HK-2 (cell line): ENCODE results near the gene BDP1.
"Not testable (repeated sequence)": the region's sequence is repeated elsewhere in the genome, so short reads cannot be mapped to it uniquely, and the experiment has no call there.

Experiments
- DNase-seq: peaks from one replicate; pipeline ENCODE4 v3.0.0-alpha.2; 2018; ENCODE audit not compliant: unreplicated experiment

Gene BDP1

DNA sequence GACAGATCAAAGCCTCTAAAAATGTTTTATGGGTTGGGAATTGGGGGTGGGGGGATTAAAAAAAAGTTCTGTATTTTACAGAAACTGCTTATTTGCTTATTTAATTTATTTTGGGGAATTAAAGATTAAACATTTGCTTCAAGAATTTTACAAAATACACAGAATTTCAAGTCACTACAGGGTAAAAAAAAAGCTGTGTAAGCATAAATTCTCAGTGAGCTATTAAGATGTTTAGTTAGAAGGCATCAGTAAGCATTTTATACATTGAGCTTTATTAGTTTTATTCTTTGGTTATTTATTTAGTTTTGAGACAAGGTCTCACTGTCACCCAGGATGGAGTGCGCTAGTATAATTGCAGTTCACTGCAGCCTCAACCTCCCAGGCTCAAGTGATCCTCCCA, 5.2 kb downstream of the BDP1 start:
- DNase-seq, result no peak

DNA sequence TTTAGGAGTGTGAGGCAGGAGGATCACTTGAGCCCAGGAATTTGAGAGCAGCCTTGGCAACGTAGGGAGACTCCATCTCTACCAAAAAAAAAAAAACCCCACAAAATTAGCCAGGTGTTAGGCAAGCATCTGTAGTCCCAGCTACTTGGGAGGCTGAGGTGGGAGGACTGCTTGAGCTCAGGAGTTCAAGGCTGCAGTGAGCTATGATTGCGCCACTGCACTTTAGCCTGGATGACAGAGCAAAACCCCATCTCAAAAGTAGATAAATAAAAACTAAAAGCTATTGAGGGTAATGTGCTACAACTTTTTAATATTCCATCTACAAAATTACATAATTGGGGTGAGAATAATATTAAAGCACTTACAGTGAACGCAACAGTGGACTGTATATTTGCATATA, 5.9 kb downstream of the BDP1 start:
- DNase-seq, result no peak

DNA sequence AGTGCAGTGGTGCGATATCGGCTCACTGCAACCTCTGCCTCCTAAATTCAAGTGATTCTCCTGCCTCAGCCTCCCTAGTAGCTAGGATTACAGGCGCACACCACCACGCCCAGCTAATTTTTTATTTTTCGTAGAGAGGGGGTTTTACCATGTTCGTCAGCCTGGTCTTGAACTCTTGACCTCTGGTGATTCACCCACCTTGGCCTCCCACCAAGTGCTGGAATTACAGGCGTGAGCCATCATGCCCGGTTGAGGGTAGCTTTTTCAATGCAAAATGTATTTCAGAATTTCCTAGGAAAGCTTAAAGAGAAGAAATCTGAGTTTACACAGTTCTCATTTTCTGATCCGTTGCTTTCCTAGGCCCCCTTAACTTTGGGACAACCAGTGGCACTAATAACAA, 15.7 kb downstream of the BDP1 start:
- no peak for DNase-seq

- no peak for DNase-seq
Observed at GRCh38 chr5:71475788-71476384, 20.4 kb downstream of the BDP1 start.

- DNase-seq, result no peak
Observed at GRCh38 chr5:71481441-71481840, 26.0 kb downstream of the BDP1 start.

DNA sequence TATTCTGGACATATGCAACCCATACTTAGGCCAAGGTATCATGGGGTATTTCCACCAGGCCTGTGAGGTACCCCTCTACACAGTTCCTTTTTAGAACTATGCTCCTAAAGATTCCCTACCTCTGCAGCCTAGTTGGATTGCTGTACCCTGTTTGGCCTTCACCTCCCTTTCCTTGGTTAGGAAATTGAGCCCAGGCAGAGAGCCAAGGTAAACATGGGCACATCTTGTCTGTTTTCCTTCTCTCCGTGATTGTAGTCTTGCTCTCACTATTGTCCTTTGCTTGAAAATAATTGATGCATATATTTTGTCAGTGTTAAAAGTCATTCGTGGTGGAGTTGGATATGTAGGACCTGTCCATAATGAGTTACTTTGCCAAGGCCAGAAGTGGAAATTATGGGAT, 26.7 kb downstream of the BDP1 start:
- no peak for DNase-seq

- DNase-seq, result no peak
Observed at GRCh38 chr5:71483355-71483754, 27.9 kb downstream of the BDP1 start.

- no peak for DNase-seq
Observed at GRCh38 chr5:71492817-71493615, 37.6 kb downstream of the BDP1 start.

GRCh38 chr5:71494202-71494601, 38.8 kb downstream of the BDP1 start:
- DNase-seq, result not testable (repeated sequence)

- not testable (repeated sequence) for DNase-seq
Observed at GRCh38 chr5:71498756-71499155, 43.3 kb downstream of the BDP1 start.

DNA sequence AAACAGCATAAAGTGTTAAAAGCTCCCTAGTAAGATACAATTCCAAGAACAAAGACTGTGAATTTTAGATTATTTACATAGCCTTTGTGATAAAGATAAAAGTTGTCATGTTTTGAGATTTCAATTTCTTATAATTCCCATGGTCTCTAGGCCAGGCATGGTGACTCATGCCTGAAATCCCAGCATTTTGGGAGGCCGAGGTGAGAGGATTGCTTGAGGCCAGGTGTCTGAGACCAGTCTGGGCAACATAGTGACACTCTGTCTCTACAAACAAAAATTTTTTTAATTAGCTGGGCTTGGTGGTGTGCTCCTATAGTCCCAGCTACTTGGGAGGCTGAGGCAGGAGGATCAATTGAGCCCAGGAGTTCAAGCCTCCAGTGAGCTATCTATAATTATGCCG, 48.1 kb downstream of the BDP1 start:
- DNase-seq, result no peak

DNA sequence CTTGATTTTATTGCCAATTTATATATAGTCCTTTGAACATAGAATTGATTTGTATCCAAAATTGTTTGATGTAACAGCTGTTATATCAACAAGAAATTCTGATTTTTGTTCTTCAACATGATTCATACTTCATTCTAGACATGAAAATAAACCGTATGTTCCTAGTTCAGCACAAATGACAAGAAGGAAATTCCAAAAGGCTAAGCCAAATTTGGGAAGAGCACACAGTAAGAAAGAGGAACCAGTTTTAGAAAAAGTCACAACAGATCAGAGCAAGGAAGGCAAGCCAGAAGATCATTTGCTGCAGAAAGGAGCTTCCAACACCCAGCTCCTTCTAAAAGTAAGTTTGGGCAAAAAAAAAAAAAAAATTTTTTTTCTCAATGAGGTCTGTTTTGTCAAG, 66.7 kb downstream of the BDP1 start:
- no peak for DNase-seq

GRCh38 chr5:71525611-71526010, 70.2 kb downstream of the BDP1 start:
- not testable (repeated sequence) for DNase-seq

DNA sequence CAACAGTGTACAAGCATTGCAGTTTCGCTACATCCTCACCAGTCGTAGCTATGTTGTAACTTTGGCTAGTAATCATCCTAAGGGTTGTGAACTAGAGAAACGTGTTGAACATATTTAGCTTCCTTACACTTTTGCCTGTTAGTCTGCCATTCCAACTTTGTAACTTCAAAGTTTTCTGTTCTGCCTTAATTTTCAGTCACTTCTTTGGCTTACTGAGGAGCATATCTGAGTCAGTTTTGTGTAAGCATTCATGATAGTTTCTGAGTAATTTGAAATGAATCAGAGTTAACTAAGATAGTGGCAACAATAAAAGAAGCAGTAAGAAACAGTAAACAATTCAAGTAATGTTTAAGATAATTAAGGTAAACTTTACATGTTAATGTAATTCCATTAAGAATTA, 72.8 kb downstream of the BDP1 start:
- DNase-seq, result no peak

- no peak for DNase-seq
Observed at GRCh38 chr5:71529682-71530081, 74.2 kb downstream of the BDP1 start.

GRCh38 chr5:71533142-71533541, 77.7 kb downstream of the BDP1 start:
- no peak for DNase-seq

- no peak for DNase-seq
Observed at GRCh38 chr5:71533615-71534014, 78.2 kb downstream of the BDP1 start.

DNA sequence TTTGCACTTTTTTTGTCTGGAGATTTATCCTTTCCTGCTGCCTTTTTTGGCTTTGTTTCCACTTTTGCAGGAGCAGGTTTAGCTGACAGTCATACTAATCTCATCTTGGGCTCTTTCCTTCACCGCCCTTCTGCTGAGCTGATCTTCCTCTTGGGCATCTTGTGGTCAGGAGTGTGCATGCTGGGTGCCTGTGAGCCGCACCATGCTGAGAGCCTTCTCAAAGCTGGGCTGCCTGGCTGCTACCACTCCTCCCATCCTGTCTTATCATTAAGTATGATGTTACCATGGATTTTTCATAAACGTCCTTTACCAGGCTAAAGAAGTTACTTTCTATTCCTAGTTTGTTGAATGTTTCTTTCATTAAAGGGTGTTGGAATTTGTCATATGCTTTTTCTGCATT, 82.2 kb downstream of the BDP1 start:
- no peak for DNase-seq

DNA sequence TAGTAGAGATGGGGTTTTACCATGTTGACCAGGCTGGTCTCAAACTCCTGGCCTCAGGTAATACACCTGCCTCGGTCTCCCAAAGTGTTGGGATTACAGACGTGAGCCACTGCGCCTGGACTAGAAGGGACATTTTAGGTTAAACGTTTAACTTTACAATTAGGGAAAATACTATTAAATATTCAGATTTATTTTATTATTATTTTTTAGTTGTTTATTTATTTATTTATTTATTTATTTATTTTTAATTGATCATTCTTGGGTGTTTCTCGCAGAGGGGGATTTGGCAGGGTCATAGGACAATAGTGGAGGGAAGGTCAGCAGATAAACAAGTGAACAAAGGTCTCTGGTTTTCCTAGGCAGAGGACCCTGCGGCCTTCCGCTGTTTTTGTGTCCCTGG, 95.4 kb downstream of the BDP1 start:
- not testable (repeated sequence) for DNase-seq

- not testable (repeated sequence) for DNase-seq
Observed at GRCh38 chr5:71551582-71551981, 96.1 kb downstream of the BDP1 start.

- DNase-seq, result not testable (repeated sequence)
Observed at GRCh38 chr5:71552026-71552749, 96.7 kb downstream of the BDP1 start.

GRCh38 chr5:71563161-71563560, 107.7 kb downstream of the BDP1 start:
- DNase-seq, result no peak

DNA sequence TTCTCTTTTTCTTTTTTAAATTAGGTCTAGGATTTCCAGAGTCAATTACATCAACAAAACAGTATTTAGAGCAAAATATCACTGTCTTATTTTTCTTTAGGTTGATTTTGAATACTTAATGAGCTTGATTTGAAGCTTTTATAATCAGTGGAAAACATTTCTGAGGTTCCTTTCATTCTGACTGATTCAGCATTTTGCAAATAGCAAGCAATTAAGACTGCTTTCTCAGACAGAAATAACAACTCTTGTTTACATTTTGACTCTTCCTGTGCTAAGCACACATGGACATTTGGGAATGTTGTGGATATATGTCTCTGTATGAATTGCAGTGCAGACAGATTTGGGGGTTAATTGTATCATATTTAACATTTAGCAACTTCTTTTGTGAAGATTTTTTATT, 109.4 kb downstream of the BDP1 start:
- DNase-seq, result no peak
